Mesothelial cell of epicardium (in vitro differentiated cells): ENCODE measurements around the gene PITPNC1. TPM values are rescaled to one million over a fixed set of nuclear protein-coding genes. Genes with fewer than 3 reads are reported as not detected.
A peak's percentile ranks its signal among the peaks of the same experiment; 100 is the strongest.

Source experiments
- DNase-seq, 2 experiments: peaks; one replicate each; pipeline ENCODE4 v3.0.0; 2021; ENCODE audit warnings: low spot score in 2 of 2; ENCODE audit not compliant: unreplicated experiment in 2 of 2
- H3K27ac Mint-ChIP-seq: 2 replicates; pipeline ENCODE4 v1.8.0; 2021; ENCODE audit warnings: mixed read lengths
- H3K27me3 Mint-ChIP-seq: 2 replicates; pipeline ENCODE4 v1.8.0; 2021; ENCODE audit warnings: low read depth, mixed read lengths
- H3K36me3 Mint-ChIP-seq: 2 replicates; pipeline ENCODE4 v1.8.0; 2021; ENCODE audit warnings: mixed read lengths
- H3K4me1 Mint-ChIP-seq: 2 replicates; pipeline ENCODE4 v1.8.0; 2021; ENCODE audit warnings: mixed read lengths
- H3K4me3 Mint-ChIP-seq: 2 replicates; pipeline ENCODE4 v1.8.0; 2021; ENCODE audit warnings: mild to moderate bottlenecking, moderate library complexity, mixed read lengths
- H3K9me3 Mint-ChIP-seq: 2 replicates; pipeline ENCODE4 v1.8.0; 2021; ENCODE audit warnings: mixed read lengths
- total RNA-seq: library from RNA; stranded (reverse); gene quantifications from 3 replicates; pipeline ENCODE4 v1.2.1, GENCODE V29; 2021
- TF ChIP-seq, protein P1 (sequence below): fragments of 200-600 bp; sonication (generic); IDR thresholded peaks from one replicate; pipeline ENCODE4 v1.5.0; 2021; ENCODE audit warnings: antibody characterized with exemption; ENCODE audit not compliant: unreplicated experiment

PITPNC1 gene
- total RNA-seq, 1 donor from 2014 or later = 19.9 TPM

GRCh38 chr17:67534941-67535340 is 157.9 kb downstream of the PITPNC1 start:
- Mint-ChIP-seq H3K9me3 (peaks cover 12% of the 10 kb centered on the region), H3K4me3 (no peak overlapping the region), H3K36me3 (peaks cover 12% of the 10 kb centered on the region), H3K27ac (no peak overlapping the region), H3K4me1 (peaks cover 21% of the 10 kb centered on the region), H3K27me3 (no peaks in the 10 kb centered on the region)
- TF ChIP-seq, protein P1, sequence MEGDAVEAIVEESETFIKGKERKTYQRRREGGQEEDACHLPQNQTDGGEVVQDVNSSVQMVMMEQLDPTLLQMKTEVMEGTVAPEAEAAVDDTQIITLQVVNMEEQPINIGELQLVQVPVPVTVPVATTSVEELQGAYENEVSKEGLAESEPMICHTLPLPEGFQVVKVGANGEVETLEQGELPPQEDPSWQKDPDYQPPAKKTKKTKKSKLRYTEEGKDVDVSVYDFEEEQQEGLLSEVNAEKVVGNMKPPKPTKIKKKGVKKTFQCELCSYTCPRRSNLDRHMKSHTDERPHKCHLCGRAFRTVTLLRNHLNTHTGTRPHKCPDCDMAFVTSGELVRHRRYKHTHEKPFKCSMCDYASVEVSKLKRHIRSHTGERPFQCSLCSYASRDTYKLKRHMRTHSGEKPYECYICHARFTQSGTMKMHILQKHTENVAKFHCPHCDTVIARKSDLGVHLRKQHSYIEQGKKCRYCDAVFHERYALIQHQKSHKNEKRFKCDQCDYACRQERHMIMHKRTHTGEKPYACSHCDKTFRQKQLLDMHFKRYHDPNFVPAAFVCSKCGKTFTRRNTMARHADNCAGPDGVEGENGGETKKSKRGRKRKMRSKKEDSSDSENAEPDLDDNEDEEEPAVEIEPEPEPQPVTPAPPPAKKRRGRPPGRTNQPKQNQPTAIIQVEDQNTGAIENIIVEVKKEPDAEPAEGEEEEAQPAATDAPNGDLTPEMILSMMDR = no peak
- DNase-seq = no peak

- Mint-ChIP-seq H3K27me3 (no peaks in the 10 kb centered on the region), H3K36me3 (no peaks in the 10 kb centered on the region), H3K4me1 (peaks cover 8% of the 10 kb centered on the region), H3K27ac (no peak overlapping the region), H3K9me3 (no peaks in the 10 kb centered on the region), H3K4me3 (no peak overlapping the region)
- DNase-seq = no peak
- TF ChIP-seq, protein P1 = no peak
Observed at GRCh38 chr17:67542219-67543114, 165.4 kb downstream of the PITPNC1 start.

- Mint-ChIP-seq H3K27ac (no peak overlapping the region), H3K4me3 (no peak overlapping the region), H3K9me3 (no peaks in the 10 kb centered on the region), H3K4me1 (peaks cover 9% of the 10 kb centered on the region), H3K27me3 (no peaks in the 10 kb centered on the region), H3K36me3 (no peaks in the 10 kb centered on the region)
- DNase-seq = no peak
- TF ChIP-seq, protein P1 = no peak
Observed at GRCh38 chr17:67544364-67544955, 167.4 kb downstream of the PITPNC1 start.

- H3K9me3 Mint-ChIP-seq = no peaks in the 10 kb centered on the region
- peaks cover 16% of the 10 kb centered on the region for H3K4me1 Mint-ChIP-seq
- no peaks in the 10 kb centered on the region for H3K36me3 Mint-ChIP-seq
- DNase-seq = no peak
- peak overlapping the region; percentile 54 for H3K27ac Mint-ChIP-seq
- H3K4me3 Mint-ChIP-seq = no peak overlapping the region
- no peaks in the 10 kb centered on the region for H3K27me3 Mint-ChIP-seq
- TF ChIP-seq, protein P1 = no peak
Observed at GRCh38 chr17:67546578-67547527, 169.8 kb downstream of the PITPNC1 start.

DNA sequence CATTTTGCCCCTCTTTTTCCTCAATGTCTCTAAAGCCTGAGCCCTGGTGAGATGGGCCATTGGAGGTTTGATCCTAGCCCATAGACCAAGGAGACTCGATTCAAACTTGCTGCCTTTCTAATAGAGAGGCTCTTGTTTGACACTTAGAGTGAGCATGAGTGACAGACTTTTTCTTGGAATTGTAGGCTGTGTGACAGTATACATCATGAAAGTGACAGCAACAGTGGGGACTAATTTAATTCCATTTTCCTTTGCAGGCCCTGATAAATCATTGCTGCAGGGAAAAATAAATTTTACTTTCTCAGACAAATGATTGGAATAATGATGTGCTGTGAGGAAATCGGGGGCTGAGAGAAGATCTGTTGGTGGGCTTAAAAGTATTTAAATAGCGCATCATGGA is 171.6 kb downstream of the PITPNC1 start:
- H3K27ac Mint-ChIP-seq = no peak overlapping the region
- H3K27me3 Mint-ChIP-seq = no peaks in the 10 kb centered on the region
- no peaks in the 10 kb centered on the region for H3K9me3 Mint-ChIP-seq
- no peak overlapping the region for H3K4me3 Mint-ChIP-seq
- no peaks in the 10 kb centered on the region for H3K36me3 Mint-ChIP-seq
- DNase-seq = no peak
- TF ChIP-seq, protein P1 = no peak
- peaks cover 16% of the 10 kb centered on the region for H3K4me1 Mint-ChIP-seq
